22Rv1 (cell line): ENCODE measurements around the gene L2HGDH.

Experiments
- CTCF ChIP-seq: fragments of 450-650 bp; IDR thresholded peaks from 2 replicates; pipeline ENCODE4 v1.5.1; 2017; ENCODE audit warnings: mild to moderate bottlenecking
- ZFX ChIP-seq: fragments of 450-650 bp; IDR thresholded peaks from 2 replicates; pipeline ENCODE4 v1.6.1; 2017; ENCODE audit warnings: antibody characterized with exemption, borderline replicate concordance

GRCh38 chr14:50348933-50349332 lies 36.9 kb upstream of the L2HGDH start:
- no peak for TF ChIP-seq CTCF
- no peak for TF ChIP-seq ZFX
